ENCODE results near the gene USP3.

- TF ChIP-seq TAF1 (IDR thresholded peaks at IDR 0.05; ENCODE audit: borderline replicate concordance, insufficient read depth, low read length) (no peak), SIN3A (IDR thresholded peaks at IDR 0.05; ENCODE audit: borderline replicate concordance, insufficient read depth, low read length) (no peak), POLR2AphosphoS5 (IDR thresholded peaks at IDR 0.05; ENCODE audit: low read depth, low read length) (no peak)
- TF ChIP-seq, protein P1, sequence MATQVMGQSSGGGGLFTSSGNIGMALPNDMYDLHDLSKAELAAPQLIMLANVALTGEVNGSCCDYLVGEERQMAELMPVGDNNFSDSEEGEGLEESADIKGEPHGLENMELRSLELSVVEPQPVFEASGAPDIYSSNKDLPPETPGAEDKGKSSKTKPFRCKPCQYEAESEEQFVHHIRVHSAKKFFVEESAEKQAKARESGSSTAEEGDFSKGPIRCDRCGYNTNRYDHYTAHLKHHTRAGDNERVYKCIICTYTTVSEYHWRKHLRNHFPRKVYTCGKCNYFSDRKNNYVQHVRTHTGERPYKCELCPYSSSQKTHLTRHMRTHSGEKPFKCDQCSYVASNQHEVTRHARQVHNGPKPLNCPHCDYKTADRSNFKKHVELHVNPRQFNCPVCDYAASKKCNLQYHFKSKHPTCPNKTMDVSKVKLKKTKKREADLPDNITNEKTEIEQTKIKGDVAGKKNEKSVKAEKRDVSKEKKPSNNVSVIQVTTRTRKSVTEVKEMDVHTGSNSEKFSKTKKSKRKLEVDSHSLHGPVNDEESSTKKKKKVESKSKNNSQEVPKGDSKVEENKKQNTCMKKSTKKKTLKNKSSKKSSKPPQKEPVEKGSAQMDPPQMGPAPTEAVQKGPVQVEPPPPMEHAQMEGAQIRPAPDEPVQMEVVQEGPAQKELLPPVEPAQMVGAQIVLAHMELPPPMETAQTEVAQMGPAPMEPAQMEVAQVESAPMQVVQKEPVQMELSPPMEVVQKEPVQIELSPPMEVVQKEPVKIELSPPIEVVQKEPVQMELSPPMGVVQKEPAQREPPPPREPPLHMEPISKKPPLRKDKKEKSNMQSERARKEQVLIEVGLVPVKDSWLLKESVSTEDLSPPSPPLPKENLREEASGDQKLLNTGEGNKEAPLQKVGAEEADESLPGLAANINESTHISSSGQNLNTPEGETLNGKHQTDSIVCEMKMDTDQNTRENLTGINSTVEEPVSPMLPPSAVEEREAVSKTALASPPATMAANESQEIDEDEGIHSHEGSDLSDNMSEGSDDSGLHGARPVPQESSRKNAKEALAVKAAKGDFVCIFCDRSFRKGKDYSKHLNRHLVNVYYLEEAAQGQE (IDR thresholded peaks at IDR 0.05; ENCODE audit: insufficient read depth in 1 of 2, low read depth in 2 of 2, low read length in 2 of 2): no peak
These were observed 123.9 kb downstream of the USP3 start for GRCh38 chr15:63628123-63628822.

All from PFSK-1 (cell line).